ENCODE data around the gene KHNYN.

Gene KHNYN

DNA sequence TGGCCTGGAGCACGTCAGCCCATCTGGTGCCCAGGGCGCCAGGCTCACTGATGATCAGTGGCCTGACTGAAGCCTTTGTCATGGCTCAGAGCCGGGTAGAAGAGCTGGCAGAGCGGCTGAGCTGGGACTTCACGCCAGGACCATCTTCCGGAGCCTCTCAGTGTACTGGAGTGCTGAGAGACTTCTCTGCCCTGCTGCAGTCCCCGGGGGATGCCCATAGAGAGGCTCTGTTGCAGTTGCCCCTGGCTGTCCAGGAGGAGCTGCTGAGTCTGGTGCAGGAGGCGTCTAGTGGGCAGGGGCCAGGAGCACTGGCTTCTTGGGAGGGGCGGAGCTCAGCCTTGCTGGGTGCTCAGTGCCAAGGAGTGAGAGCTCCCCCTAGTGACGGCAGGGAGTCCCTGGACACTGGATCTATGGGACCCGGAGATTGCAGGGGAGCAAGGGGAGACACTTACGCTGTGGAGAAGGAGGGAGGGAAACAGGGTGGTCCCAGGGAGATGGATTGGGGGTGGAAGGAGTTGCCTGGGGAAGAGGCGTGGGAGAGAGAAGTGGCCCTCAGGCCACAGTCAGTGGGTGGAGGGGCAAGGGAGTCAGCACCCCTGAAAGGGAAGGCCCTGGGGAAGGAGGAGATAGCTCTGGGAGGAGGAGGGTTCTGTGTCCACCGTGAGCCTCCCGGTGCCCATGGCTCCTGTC is 2.0 kb downstream of the KHNYN start:
- TF ChIP-seq, protein P1, sequence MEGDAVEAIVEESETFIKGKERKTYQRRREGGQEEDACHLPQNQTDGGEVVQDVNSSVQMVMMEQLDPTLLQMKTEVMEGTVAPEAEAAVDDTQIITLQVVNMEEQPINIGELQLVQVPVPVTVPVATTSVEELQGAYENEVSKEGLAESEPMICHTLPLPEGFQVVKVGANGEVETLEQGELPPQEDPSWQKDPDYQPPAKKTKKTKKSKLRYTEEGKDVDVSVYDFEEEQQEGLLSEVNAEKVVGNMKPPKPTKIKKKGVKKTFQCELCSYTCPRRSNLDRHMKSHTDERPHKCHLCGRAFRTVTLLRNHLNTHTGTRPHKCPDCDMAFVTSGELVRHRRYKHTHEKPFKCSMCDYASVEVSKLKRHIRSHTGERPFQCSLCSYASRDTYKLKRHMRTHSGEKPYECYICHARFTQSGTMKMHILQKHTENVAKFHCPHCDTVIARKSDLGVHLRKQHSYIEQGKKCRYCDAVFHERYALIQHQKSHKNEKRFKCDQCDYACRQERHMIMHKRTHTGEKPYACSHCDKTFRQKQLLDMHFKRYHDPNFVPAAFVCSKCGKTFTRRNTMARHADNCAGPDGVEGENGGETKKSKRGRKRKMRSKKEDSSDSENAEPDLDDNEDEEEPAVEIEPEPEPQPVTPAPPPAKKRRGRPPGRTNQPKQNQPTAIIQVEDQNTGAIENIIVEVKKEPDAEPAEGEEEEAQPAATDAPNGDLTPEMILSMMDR (conservative IDR thresholded peaks at IDR 0.05; ENCODE audit: low read length): peak; percentile 98
- DNase-seq (ENCODE audit: low read depth): peak; percentile 94
- peak overlapping the region; percentile 79 for H3K4me3 ChIP-seq (ENCODE audit: low read length)

DNA sequence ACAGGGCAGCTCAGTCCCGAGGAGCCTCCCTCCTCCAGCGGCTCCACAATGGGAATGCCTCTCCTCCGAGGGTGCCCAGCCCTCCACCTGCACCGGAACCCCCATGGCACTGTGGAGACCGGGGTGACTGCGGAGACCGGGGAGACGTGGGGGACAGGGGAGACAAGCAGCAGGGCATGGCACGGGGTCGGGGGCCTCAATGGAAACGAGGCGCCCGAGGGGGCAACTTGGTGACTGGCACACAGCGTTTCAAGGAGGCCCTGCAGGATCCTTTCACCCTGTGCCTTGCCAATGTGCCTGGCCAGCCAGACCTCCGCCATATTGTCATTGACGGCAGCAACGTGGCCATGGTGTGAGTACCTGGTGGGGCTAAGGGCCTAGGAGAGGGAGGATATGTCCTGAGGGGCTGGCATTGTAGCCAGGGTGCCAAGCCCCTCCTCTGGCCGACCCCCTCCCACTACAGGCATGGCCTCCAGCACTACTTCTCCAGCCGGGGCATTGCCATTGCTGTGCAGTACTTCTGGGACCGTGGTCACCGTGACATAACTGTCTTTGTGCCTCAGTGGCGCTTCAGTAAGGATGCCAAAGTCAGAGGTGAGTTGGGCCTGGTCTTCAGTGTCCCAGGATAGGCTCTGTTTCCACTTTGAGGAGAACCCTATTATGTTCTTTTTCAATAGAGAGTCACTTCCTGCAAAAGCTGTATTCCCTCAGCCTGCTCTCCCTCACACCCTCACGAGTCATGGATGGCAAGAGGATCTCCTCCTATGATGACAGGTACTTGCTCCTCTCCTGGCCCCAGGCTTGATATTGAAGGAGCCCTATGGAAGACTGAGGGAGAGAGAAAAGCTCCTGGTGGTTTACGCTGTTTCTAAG is 2.7 kb downstream of the KHNYN start:
- peak overlapping the region; percentile 79 for H3K4me3 ChIP-seq (ENCODE audit: low read length)
- TF ChIP-seq, protein P1 (conservative IDR thresholded peaks at IDR 0.05; ENCODE audit: low read length): no peak
- DNase-seq (ENCODE audit: low read depth): no peak

DNA sequence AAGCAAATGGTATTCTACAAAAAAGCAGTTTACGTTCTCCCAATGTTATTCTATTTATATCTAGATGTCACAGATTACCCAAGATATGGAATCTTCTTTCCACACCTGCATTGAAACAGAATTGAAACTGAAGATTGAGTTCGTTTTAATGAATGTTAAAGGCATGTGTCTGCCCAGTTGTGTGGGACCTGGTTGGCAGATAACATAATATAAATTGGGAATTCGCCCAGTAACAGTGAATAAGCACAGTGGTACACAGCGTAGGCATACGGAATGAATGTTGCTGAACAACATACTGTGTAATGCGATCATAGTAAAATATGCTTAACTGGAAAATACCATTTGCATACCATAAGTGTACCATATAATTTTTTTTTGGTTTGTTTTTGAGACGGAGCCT is 4.3 kb downstream of the KHNYN start:
- no peak for DNase-seq (ENCODE audit: low read depth)
- H3K4me3 ChIP-seq (ENCODE audit: low read length): no peak overlapping the region
- TF ChIP-seq, protein P1 (conservative IDR thresholded peaks at IDR 0.05; ENCODE audit: low read length): no peak

DNA sequence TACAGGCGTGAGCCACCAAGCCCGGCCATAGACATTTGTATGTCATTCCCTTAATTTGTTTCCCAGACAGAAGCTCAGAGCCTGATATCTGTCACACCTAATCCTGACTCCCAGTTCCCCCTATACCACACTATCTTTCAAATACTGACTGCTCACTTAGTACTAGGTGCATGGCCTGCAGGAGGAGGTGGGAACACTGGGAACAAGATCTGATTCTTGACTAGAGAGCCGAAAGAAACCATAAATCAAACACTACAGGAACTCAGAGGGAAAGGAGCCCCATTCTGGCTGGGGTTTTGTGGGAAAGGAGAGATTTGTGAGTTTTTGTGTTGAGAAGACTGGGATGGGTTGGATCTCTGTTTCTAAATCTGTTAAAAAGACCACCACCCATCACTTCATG is 4.9 kb downstream of the KHNYN start:
- no peak for DNase-seq (ENCODE audit: low read depth)
- TF ChIP-seq, protein P1 (conservative IDR thresholded peaks at IDR 0.05; ENCODE audit: low read length): no peak
- no peak overlapping the region for H3K4me3 ChIP-seq (ENCODE audit: low read length)

DNA sequence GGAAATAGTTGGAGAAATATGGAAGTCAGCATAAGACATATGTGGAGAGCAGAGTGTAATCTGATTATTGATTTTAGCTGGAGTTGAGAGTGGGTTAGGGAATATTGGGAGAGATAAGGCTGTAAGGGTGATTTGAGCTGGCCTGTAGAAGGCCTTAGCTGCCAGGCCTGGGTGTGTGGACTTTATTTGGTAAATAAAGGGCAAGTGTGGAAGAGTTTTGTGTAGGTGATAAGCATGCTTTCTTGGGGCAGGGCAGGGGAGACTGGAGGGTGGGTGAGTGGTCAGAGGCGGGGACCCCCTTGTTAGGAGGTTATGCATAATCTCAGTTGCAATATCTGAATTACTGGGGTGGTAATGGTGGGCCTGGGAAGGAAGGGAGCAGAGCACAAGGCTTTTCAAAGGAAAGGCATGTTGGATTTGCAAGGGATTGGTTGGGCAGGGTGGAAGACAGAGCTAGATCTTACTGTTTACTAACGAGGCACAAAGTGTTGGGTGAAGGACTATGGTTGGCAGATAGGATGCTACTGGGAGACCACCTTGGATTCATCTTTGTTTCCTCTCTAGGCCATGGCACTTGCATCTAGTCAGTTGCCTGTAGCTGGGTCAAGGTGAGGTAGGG is 5.5 kb downstream of the KHNYN start:
- no peak for DNase-seq (ENCODE audit: low read depth)
- TF ChIP-seq, protein P1 (conservative IDR thresholded peaks at IDR 0.05; ENCODE audit: low read length): no peak
- H3K4me3 ChIP-seq (ENCODE audit: low read length): no peak overlapping the region

DNA sequence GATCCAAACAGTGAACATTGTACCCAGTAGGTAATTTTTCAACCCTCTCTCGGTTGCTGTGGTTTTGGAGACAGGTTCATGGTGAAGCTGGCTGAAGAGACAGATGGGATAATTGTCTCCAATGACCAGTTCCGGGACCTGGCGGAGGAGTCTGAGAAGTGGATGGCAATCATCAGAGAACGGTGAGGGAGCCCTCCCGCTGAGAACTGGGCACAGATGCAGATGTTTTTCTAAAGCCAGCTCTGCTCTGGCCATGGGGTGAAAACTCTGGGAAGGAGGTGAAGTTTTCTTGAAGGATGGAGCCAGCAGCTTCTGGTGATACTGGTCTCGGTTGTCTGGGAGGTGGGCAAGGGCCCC is 6.2 kb downstream of the KHNYN start:
- TF ChIP-seq, protein P1 (conservative IDR thresholded peaks at IDR 0.05; ENCODE audit: low read length): no peak
- no peak overlapping the region for H3K4me3 ChIP-seq (ENCODE audit: low read length)
- no peak for DNase-seq (ENCODE audit: low read depth)

Data from AG10803 (cell line).